GM12878 (cell line): ENCODE results near the gene TSR1. TPM values are rescaled to one million over a fixed set of nuclear protein-coding genes. Genes with fewer than 3 reads are reported as not detected.

ENCODE experiments used
- ATAC-seq: fragments of 200-7000 bp; cut with Tn5 transposase; 3 replicates; pipeline ENCODE4 v1.9.1; 2020; ENCODE audit warnings: mild to moderate bottlenecking, moderate library complexity
- BruUV-seq: library from RNA; stranded (reverse); fragments of 400-500 nt; replicated peaks from 2 replicates; lab custom pipeline; 2021; lab: Mats Ljungman, UMichigan
- CTCF ChIA-PET: fragments of 300-600 bp; sonication (Branson Sonifier 250); formaldehyde crosslinking; extraction: SDS; loops from one replicate; lab custom pipeline; 2021; ENCODE audit warnings: inconsistent platforms; lab: Yijun Ruan, JAX
- POLR2A ChIA-PET: fragments of 350-600 bp; formaldehyde crosslinking; extraction: SDS; loops from one replicate; lab custom pipeline; 2021; ENCODE audit warnings: inconsistent platforms; lab: Charles Lee
- RAD21 ChIA-PET: fragments of 300-600 bp; sonication (Branson Sonifier 250); formaldehyde crosslinking; loops from one replicate; lab custom pipeline; 2023; ENCODE audit warnings: antibody characterized with exemption; ENCODE audit not compliant: unreplicated experiment; lab: Charles Lee
- SMC1A ChIA-PET: fragments of 300-600 bp; sonication (Branson Sonifier 250); formaldehyde crosslinking; loops from one replicate; lab custom pipeline; 2023; ENCODE audit not compliant: unreplicated experiment, uncharacterized antibody; lab: Charles Lee
- DNase-seq: peaks from one replicate; pipeline ENCODE4 v3.0.0-alpha.2; 2011; ENCODE audit warnings: low read depth, low spot score
- FAIRE-seq: peaks from 3 replicates; lab custom pipeline; 2011; peaks lifted over from hg19 to GRCh38; lab: Jason Lieb, UNC
- H2AFZ ChIP-seq: 2 replicates; pipeline ENCODE4 v1.6.0; 2011; ENCODE audit warnings: low read depth, low read length, control low read depth; ENCODE audit not compliant: control insufficient read depth
- H3K27ac ChIP-seq: 2 replicates; pipeline ENCODE4 v1.5.1; 2011; ENCODE audit warnings: control low read depth; ENCODE audit not compliant: control insufficient read depth, insufficient read depth
- H3K27me3 ChIP-seq, 2 experiments: replicated peaks in 1 of 2; 2 replicates each; pipeline versions ENCODE4 v1.6.0 to v1.6.1; 2011; ENCODE audit warnings: low read length in 1 of 2; ENCODE audit not compliant: control insufficient read depth in 2 of 2, insufficient read depth in 2 of 2
- H3K36me3 ChIP-seq, 2 experiments: 2 replicates each; pipeline ENCODE4 v1.5.1; 2011; ENCODE audit warnings: low read length in 1 of 2; ENCODE audit not compliant: control insufficient read depth in 2 of 2, insufficient read depth in 2 of 2
- H3K4me1 ChIP-seq: 2 replicates; pipeline ENCODE4 v1.6.1; 2011; ENCODE audit warnings: mild to moderate bottlenecking, low read length, moderate library complexity, mixed read lengths; ENCODE audit not compliant: control insufficient read depth, insufficient read depth
- H3K4me2 ChIP-seq: 2 replicates; pipeline ENCODE4 v1.6.0; 2011; ENCODE audit warnings: control low read depth; ENCODE audit not compliant: control insufficient read depth, insufficient read depth
- H3K4me3 ChIP-seq: fragments of 200-600 bp; sonication (generic); 2 replicates; pipeline ENCODE4 v1.5.1; 2016
- H3K79me2 ChIP-seq: 2 replicates; pipeline ENCODE4 v1.6.0; 2011; ENCODE audit warnings: low read length; ENCODE audit not compliant: control insufficient read depth, insufficient read depth
- H3K9ac ChIP-seq: 2 replicates; pipeline ENCODE4 v1.8.0; 2011; ENCODE audit warnings: low read length, control low read depth, mixed read lengths; ENCODE audit not compliant: control insufficient read depth, insufficient read depth
- H3K9me3 ChIP-seq: replicated peaks from 3 replicates; pipeline ENCODE4 v1.5.1; 2011; ENCODE audit warnings: mild to moderate bottlenecking, low read length; ENCODE audit not compliant: control insufficient read depth, insufficient read depth
- H4K20me1 ChIP-seq: 2 replicates; pipeline ENCODE4 v1.6.0; 2011; ENCODE audit not compliant: control insufficient read depth, insufficient read depth
- CBFB ChIP-seq: IDR thresholded peaks from 2 replicates; pipeline ENCODE4 v1.6.1; 2016; ENCODE audit warnings: antibody characterized with exemption, low read depth
- CHD4 ChIP-seq: fragments of 200-600 bp; sonication (generic); IDR thresholded peaks from 2 replicates; pipeline ENCODE4 v1.6.1; 2016; ENCODE audit warnings: mild to moderate bottlenecking
- MEF2A ChIP-seq: IDR thresholded peaks from 2 replicates; pipeline ENCODE4 v1.6.1; 2011; ENCODE audit warnings: low read depth, mild to moderate bottlenecking, low read length, moderate library complexity; ENCODE audit not compliant: insufficient read depth
- NRF1 ChIP-seq: conservative IDR thresholded peaks from 2 replicates; pipeline ENCODE4 v1.6.1; 2011; ENCODE audit warnings: mild to moderate bottlenecking, low read depth, low read length, improper control_type of control experiment
- POU2F2 ChIP-seq: IDR thresholded peaks from 3 replicates; pipeline ENCODE4 v1.6.1; 2011; ENCODE audit warnings: low read depth, mild to moderate bottlenecking, low read length, borderline replicate concordance
- SMAD5 ChIP-seq: IDR thresholded peaks from 2 replicates; pipeline ENCODE4 v1.6.1; 2016; ENCODE audit warnings: antibody characterized with exemption, low read depth
- SMARCA5 ChIP-seq: fragments of 450-650 bp; IDR thresholded peaks from 2 replicates; pipeline ENCODE4 v1.6.1; 2017; ENCODE audit warnings: mild to moderate bottlenecking
- SPI1 ChIP-seq: IDR thresholded peaks from 2 replicates; pipeline ENCODE4 v1.6.1; 2011; ENCODE audit warnings: low read depth, mild to moderate bottlenecking, low read length, moderate library complexity, borderline replicate concordance; ENCODE audit not compliant: insufficient read depth
- SUZ12 ChIP-seq: fragments of 200-600 bp; sonication (generic); IDR thresholded peaks from one replicate; pipeline ENCODE4 v1.6.1; 2018; ENCODE audit warnings: antibody characterized with exemption, mild to moderate bottlenecking; ENCODE audit not compliant: unreplicated experiment
- TCF3 ChIP-seq: IDR thresholded peaks from 2 replicates; pipeline ENCODE4 v1.6.1; 2012; ENCODE audit warnings: low read depth, mild to moderate bottlenecking, low read length, borderline replicate concordance; ENCODE audit not compliant: insufficient read depth
- TCF7 ChIP-seq: IDR thresholded peaks from 2 replicates; pipeline ENCODE4 v1.6.1; 2014; ENCODE audit warnings: antibody characterized with exemption, borderline replicate concordance
- WGBS: methylation state at CpG from one replicate; pipeline ENCODE4 v1.1.6; 2016; ENCODE audit warnings: low lambda C conversion rate; ENCODE audit not compliant: insufficient replicate concordance, insufficient coverage; ENCODE audit errors: missing lambda C conversion rate; 5-methylcytosine and 5-hydroxymethylcytosine counted together
- in situ Hi-C: fragments of 300-500 bp; cut with MboI; formaldehyde crosslinking; loops from 9 replicates; pipeline ENCODE4 v1.14.3; 2018; ENCODE audit warnings: mixed read lengths
- intact Hi-C: fragments of 100-400 bp; cut with micrococcal nuclease; formaldehyde crosslinking; loops from one replicate; pipeline ENCODE4 v1.14.2; 2022; ENCODE audit not compliant: unreplicated experiment
- polyA plus RNA-seq, 11 experiments: library from polyadenylated mRNA; depleted of rRNA in 4 of 11; unstranded in 6 of 11; stranded (reverse) in 5 of 11; fragments of >200 nt; fragmentation: Nextera tagmentation in 4 of 11; fragmentation: Illumina TruSeq in 1 of 11; extraction: Ambion mirVana in 4 of 11; extraction: Trizol in 1 of 11; gene quantifications; 1 replicate in 1 of 11; 2 replicates in 10 of 11; pipeline versions ENCODE4 v1.2.1 to v1.2.3, GENCODE V29; 2011 to 2016; ENCODE audit warnings: inconsistent platforms in 2 of 11, missing spikeins in 2 of 11, low read depth in 1 of 11
- total RNA-seq, 4 experiments: library from RNA; depleted of rRNA in 3 of 4; stranded (reverse); fragments of >200 nt in 3 of 4; fragmentation: Illumina TruSeq in 1 of 4; extraction: Trizol in 1 of 4; gene quantifications; 2 replicates each; pipeline versions ENCODE4 v1.2.1 to v1.2.3, GENCODE V29; 2013 to 2021
- TF ChIP-seq, protein P1 (sequence below): IDR thresholded peaks from 2 replicates; pipeline ENCODE4 v1.6.1; 2012; ENCODE audit warnings: low read depth, low read length, improper control_type of control experiment
- TF ChIP-seq, protein P2 (sequence below): IDR thresholded peaks from 2 replicates; pipeline ENCODE4 v1.6.1; 2012; ENCODE audit warnings: low read depth, low read length, improper control_type of control experiment
- TF ChIP-seq, protein P3 (sequence below): fragments of 450-650 bp; formaldehyde crosslinking; IDR thresholded peaks from 2 replicates; pipeline ENCODE4 v1.5.0; 2022; ENCODE audit warnings: mild to moderate bottlenecking, missing genetic modification characterization
- TF ChIP-seq, protein P4 (sequence below): IDR thresholded peaks from 2 replicates; pipeline ENCODE4 v1.6.1; 2011; ENCODE audit warnings: borderline replicate concordance, low read depth, mild to moderate bottlenecking, moderate library complexity, low read length; ENCODE audit not compliant: insufficient read depth, poor library complexity, severe bottlenecking

TSR1 gene
- total and polyA plus RNA-seq, 10 of the 15 experiments (the other 5 are each of a cell fraction or from before 2014, with no cell fraction given), result 14.7 to 100 (median 46.9) TPM

DNA sequence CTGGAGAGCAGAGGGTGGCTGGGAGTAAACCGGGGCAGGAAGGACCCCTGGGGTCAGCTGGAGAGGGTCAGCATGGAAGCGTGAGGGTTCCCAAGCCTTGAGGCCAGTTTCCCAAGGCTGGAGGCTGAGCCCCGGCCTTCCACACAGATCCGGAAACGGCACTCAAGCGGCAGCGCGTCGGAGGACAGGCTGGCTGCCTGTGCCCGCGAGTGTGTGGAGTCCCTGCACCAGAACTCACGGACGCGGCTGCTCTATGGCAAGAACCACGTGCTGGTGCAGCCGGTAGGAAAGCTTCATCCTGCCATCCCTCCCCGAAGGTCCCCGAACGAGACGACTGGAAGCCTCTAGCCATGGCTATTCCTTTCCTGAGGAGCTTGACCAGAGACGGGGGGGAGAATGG, 27.1 kb upstream of the TSR1 start:
- ATAC-seq (no peak), DNase-seq (no peak), FAIRE-seq (no peak)
- 92% methylated on average over 21 of the region's 21 CpGs for WGBS
- CTCF ChIA-PET, result interaction anchor here (1.0 kb wide), 2 partner anchors 11 kb away, joined by 3 to 4 read pairs; no protein-coding TSS in a partner anchor
- Histone ChIP-seq H3K9me3 (no peaks in the 10 kb centered on the region), H2AFZ (no peak overlapping the region), H3K27ac (no peak overlapping the region), H3K27me3 (no peaks in the 10 kb centered on the region), H3K4me1 (no peaks in the 10 kb centered on the region), H3K9ac (no peak overlapping the region), H3K4me3 (no peak overlapping the region), H4K20me1 (no peaks in the 10 kb centered on the region), H3K36me3 (no peaks in the 10 kb centered on the region; a peak in 3 of 4 replicates), H3K4me2 (no peak overlapping the region), H3K79me2 (no peaks in the 10 kb centered on the region)
- BruUV-seq, result no TSS peak
- SMC1A ChIA-PET, result interaction anchor here (1.2 kb wide), 1 partner anchor 19 kb away, joined by 3 read pairs; no protein-coding TSS in a partner anchor
- intact Hi-C loops, result no loop called here
- RAD21 ChIA-PET, result no interaction called here
- in situ Hi-C loops, result no loop called here
- POLR2A ChIA-PET, result interaction anchor here (0.6 kb wide), 1 partner anchor 36 kb away, joined by 6 read pairs; no protein-coding TSS in a partner anchor
- TF ChIP-seq CHD4 (no peak), POU2F2 (no peak), SMAD5 (no peak), TCF3 (no peak), MEF2A (no peak), SPI1 (no peak), TCF7 (no peak), SMARCA5 (no peak), NRF1 (no peak), CBFB (no peak), SUZ12 (no peak)
- TF ChIP-seq, protein P1, sequence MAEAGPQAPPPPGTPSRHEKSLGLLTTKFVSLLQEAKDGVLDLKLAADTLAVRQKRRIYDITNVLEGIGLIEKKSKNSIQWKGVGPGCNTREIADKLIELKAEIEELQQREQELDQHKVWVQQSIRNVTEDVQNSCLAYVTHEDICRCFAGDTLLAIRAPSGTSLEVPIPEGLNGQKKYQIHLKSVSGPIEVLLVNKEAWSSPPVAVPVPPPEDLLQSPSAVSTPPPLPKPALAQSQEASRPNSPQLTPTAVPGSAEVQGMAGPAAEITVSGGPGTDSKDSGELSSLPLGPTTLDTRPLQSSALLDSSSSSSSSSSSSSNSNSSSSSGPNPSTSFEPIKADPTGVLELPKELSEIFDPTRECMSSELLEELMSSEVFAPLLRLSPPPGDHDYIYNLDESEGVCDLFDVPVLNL, result no peak
- TF ChIP-seq, protein P2, sequence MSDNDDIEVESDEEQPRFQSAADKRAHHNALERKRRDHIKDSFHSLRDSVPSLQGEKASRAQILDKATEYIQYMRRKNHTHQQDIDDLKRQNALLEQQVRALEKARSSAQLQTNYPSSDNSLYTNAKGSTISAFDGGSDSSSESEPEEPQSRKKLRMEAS, result no peak
- TF ChIP-seq, protein P3, sequence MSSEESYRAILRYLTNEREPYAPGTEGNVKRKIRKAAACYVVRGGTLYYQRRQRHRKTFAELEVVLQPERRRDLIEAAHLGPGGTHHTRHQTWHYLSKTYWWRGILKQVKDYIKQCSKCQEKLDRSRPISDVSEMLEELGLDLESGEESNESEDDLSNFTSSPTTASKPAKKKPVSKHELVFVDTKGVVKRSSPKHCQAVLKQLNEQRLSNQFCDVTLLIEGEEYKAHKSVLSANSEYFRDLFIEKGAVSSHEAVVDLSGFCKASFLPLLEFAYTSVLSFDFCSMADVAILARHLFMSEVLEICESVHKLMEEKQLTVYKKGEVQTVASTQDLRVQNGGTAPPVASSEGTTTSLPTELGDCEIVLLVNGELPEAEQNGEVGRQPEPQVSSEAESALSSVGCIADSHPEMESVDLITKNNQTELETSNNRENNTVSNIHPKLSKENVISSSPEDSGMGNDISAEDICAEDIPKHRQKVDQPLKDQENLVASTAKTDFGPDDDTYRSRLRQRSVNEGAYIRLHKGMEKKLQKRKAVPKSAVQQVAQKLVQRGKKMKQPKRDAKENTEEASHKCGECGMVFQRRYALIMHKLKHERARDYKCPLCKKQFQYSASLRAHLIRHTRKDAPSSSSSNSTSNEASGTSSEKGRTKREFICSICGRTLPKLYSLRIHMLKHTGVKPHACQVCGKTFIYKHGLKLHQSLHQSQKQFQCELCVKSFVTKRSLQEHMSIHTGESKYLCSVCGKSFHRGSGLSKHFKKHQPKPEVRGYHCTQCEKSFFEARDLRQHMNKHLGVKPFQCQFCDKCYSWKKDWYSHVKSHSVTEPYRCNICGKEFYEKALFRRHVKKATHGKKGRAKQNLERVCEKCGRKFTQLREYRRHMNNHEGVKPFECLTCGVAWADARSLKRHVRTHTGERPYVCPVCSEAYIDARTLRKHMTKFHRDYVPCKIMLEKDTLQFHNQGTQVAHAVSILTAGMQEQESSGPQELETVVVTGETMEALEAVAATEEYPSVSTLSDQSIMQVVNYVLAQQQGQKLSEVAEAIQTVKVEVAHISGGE (CRISPR knock-in tag), result no peak
- TF ChIP-seq, protein P4, sequence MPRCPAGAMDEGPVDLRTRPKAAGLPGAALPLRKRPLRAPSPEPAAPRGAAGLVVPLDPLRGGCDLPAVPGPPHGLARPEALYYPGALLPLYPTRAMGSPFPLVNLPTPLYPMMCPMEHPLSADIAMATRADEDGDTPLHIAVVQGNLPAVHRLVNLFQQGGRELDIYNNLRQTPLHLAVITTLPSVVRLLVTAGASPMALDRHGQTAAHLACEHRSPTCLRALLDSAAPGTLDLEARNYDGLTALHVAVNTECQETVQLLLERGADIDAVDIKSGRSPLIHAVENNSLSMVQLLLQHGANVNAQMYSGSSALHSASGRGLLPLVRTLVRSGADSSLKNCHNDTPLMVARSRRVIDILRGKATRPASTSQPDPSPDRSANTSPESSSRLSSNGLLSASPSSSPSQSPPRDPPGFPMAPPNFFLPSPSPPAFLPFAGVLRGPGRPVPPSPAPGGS, result no peak
